IMR-90 (cell line): ENCODE measurements around the gene DYRK1A. TPM values are rescaled to one million over a fixed set of nuclear protein-coding genes. Genes with fewer than 3 reads are reported as not detected.

Experiments
- ATAC-seq: fragments of 200-7000 bp; cut with Tn5 transposase; 2 replicates; pipeline ENCODE4 v1.9.1; 2020; ENCODE audit warnings: low read depth, mild to moderate bottlenecking, moderate library complexity
- BruUV-seq: library from RNA; stranded (reverse); fragments of 400-500 nt; replicated peaks from 2 replicates; lab custom pipeline; 2021; lab: Mats Ljungman, UMichigan
- CTCF ChIA-PET: fragments of 300-600 bp; formaldehyde crosslinking; extraction: SDS; loops from one replicate; lab custom pipeline; 2021; ENCODE audit warnings: antibody characterized with exemption; lab: Yijun Ruan, JAX
- POLR2A ChIA-PET: fragments of 300-600 bp; sonication (Branson Sonifier 250); formaldehyde crosslinking; loops from one replicate; lab custom pipeline; 2022; ENCODE audit warnings: antibody characterized with exemption; ENCODE audit not compliant: unreplicated experiment; lab: Charles Lee
- DNase-seq: peaks from one replicate; pipeline ENCODE4 v3.0.0; 2013
- H2AFZ ChIP-seq: replicated peaks from 2 replicates; pipeline ENCODE3; 2013; ENCODE audit warnings: low read length, mild to moderate bottlenecking; ENCODE audit not compliant: poor library complexity
- H2AK5ac ChIP-seq: 2 replicates; pipeline ENCODE4 v1.6.1; 2013; ENCODE audit warnings: low read depth, low read length, inconsistent platforms
- H2AK9ac ChIP-seq: replicated peaks from 2 replicates; pipeline ENCODE3; 2013; ENCODE audit warnings: mild to moderate bottlenecking, low read depth, low read length, moderate library complexity; ENCODE audit not compliant: poor library complexity
- H2BK120ac ChIP-seq: 2 replicates; pipeline ENCODE4 v1.6.1; 2013; ENCODE audit warnings: low read depth, low read length, inconsistent platforms
- H2BK15ac ChIP-seq: 3 replicates; pipeline ENCODE4 v1.6.1; 2013; ENCODE audit warnings: low read depth, low read length, inconsistent platforms
- H2BK20ac ChIP-seq: 2 replicates; pipeline ENCODE4 v1.6.1; 2013; ENCODE audit warnings: low read depth, mild to moderate bottlenecking, inconsistent platforms, low read length, moderate library complexity
- H2BK5ac ChIP-seq: 2 replicates; pipeline ENCODE4 v1.6.1; 2013; ENCODE audit warnings: mild to moderate bottlenecking, low read depth, low read length, inconsistent platforms; ENCODE audit not compliant: poor library complexity, severe bottlenecking
- H3K14ac ChIP-seq: replicated peaks from 2 replicates; pipeline ENCODE4 v1.6.1; 2013; ENCODE audit warnings: low read depth, low read length, inconsistent platforms
- H3K18ac ChIP-seq: 2 replicates; pipeline ENCODE4 v1.6.1; 2013; ENCODE audit warnings: low read depth, low read length, control low read depth
- H3K23ac ChIP-seq: 2 replicates; pipeline ENCODE4 v1.6.1; 2013; ENCODE audit warnings: low read depth, low read length, inconsistent platforms
- H3K27ac ChIP-seq: 2 replicates; pipeline ENCODE4 v1.5.1; 2013; ENCODE audit warnings: mild to moderate bottlenecking, control low read depth, low read length; ENCODE audit not compliant: insufficient read depth
- H3K27me3 ChIP-seq: 2 replicates; pipeline ENCODE4 v1.6.1; 2013; ENCODE audit warnings: low read length; ENCODE audit not compliant: control insufficient read depth, insufficient read depth
- H3K36me3 ChIP-seq: 2 replicates; pipeline ENCODE4 v1.6.1; 2013; ENCODE audit warnings: low read length, mixed read lengths; ENCODE audit not compliant: control insufficient read depth, insufficient read depth
- H3K4ac ChIP-seq: 2 replicates; pipeline ENCODE4 v1.6.1; 2013; ENCODE audit warnings: low read depth, low read length, inconsistent platforms
- H3K4me1 ChIP-seq: 2 replicates; pipeline ENCODE4 v1.6.1; 2013; ENCODE audit warnings: low read length, mixed read lengths; ENCODE audit not compliant: control insufficient read depth, insufficient read depth
- H3K4me2 ChIP-seq: 2 replicates; pipeline ENCODE4 v1.6.1; 2013; ENCODE audit warnings: low read depth, mild to moderate bottlenecking, control low read depth, low read length, moderate library complexity
- H3K4me3 ChIP-seq: 2 replicates; pipeline ENCODE4 v1.5.1; 2013; ENCODE audit warnings: low read depth, mild to moderate bottlenecking, control low read depth, low read length, moderate library complexity; ENCODE audit not compliant: insufficient read depth
- H3K56ac ChIP-seq: 2 replicates; pipeline ENCODE4 v1.6.1; 2013; ENCODE audit warnings: low read length, inconsistent platforms; ENCODE audit not compliant: insufficient read depth; ENCODE audit errors: extremely low read depth
- H3K79me1 ChIP-seq, 2 experiments: 2 replicates each; pipeline ENCODE4 v1.6.1; 2013; ENCODE audit warnings: low read length in 2 of 2, inconsistent platforms in 1 of 2, low read depth in 1 of 2
- H3K9ac ChIP-seq: 2 replicates; pipeline ENCODE4 v1.6.1; 2013; ENCODE audit warnings: low read depth, low read length, control low read depth
- H3K9me1 ChIP-seq: 2 replicates; pipeline ENCODE4 v1.6.1; 2013; ENCODE audit warnings: low read length, inconsistent platforms; ENCODE audit not compliant: insufficient read depth
- H3K9me3 ChIP-seq: 2 replicates; pipeline ENCODE4 v1.6.1; 2013; ENCODE audit warnings: low read length; ENCODE audit not compliant: control insufficient read depth, insufficient read depth
- H4K20me1 ChIP-seq: 2 replicates; pipeline ENCODE4 v1.6.1; 2013; ENCODE audit warnings: low read length, inconsistent platforms; ENCODE audit not compliant: insufficient read depth
- H4K5ac ChIP-seq: 2 replicates; pipeline ENCODE4 v1.6.1; 2013; ENCODE audit warnings: mild to moderate bottlenecking, low read depth, low read length, control low read depth
- H4K8ac ChIP-seq, 2 experiments: 2 replicates each; pipeline ENCODE4 v1.6.1; 2013; ENCODE audit warnings: low read depth in 2 of 2, low read length in 2 of 2, control low read depth in 1 of 2, inconsistent platforms in 1 of 2
- H4K91ac ChIP-seq: 2 replicates; pipeline ENCODE4 v1.6.1; 2013; ENCODE audit warnings: low read depth, low read length, inconsistent platforms; ENCODE audit not compliant: insufficient read depth
- MAFK ChIP-seq: IDR thresholded peaks from 2 replicates; pipeline ENCODE4 v1.6.1; 2012; ENCODE audit warnings: low read depth, low read length, improper control_type of control experiment
- POLR2A ChIP-seq: IDR thresholded peaks from 2 replicates; pipeline ENCODE4 v1.6.1; 2012; ENCODE audit warnings: mild to moderate bottlenecking, low read depth, low read length
- RAD21 ChIP-seq: IDR thresholded peaks from 2 replicates; pipeline ENCODE4 v1.6.1; 2012; ENCODE audit warnings: low read length, improper control_type of control experiment
- WGBS, 2 experiments: methylation state at CpG; one replicate each; pipeline versions ENCODE4 v1.1.5 to v1.1.7; 2013; ENCODE audit warnings: missing lambda C conversion rate in 2 of 2; ENCODE audit not compliant: insufficient read length in 1 of 2; ENCODE audit errors: extremely low coverage in 2 of 2; 5-methylcytosine and 5-hydroxymethylcytosine counted together
- dilution Hi-C: fragments of 300-500 bp; cut with HindIII; formaldehyde crosslinking; loops from one replicate; pipeline ENCODE4 v1.14.3; 2018; ENCODE audit warnings: low sequenced_read_pairs; ENCODE audit not compliant: unreplicated experiment
- in situ Hi-C: fragments of 300-500 bp; cut with MboI; formaldehyde crosslinking; loops from 3 replicates; pipeline ENCODE4 v1.14.3; 2019; ENCODE audit warnings: low sequenced_read_pairs, inconsistent platforms, mixed read lengths
- intact Hi-C: fragments of 100-400 bp; cut with micrococcal nuclease; formaldehyde crosslinking; loops from 2 replicates; pipeline ENCODE4 v1.10.0; 2022
- polyA plus RNA-seq, 3 experiments: library from polyadenylated mRNA; depleted of rRNA; stranded (reverse); fragments of >200 nt; gene quantifications; 2 replicates each; pipeline ENCODE4 v1.2.3, GENCODE V29; 2012; ENCODE audit warnings: low replicate concordance in 1 of 3
- total RNA-seq: library from RNA; depleted of rRNA; stranded (reverse); fragments of >200 nt; gene quantifications from 2 replicates; pipeline ENCODE4 v1.2.3, GENCODE V29; 2012

DYRK1A gene
- total and polyA plus RNA-seq, 2 of the 4 experiments (the other 2 are of a cell fraction) = 18.6 to 50.5 TPM

GRCh38 chr21:37367703-37368540 is 1.3 kb downstream of the DYRK1A start:
- peak overlapping the region; percentile 96 for H3K4me3 ChIP-seq
- peak overlapping the region; percentile 81 for H2AK5ac ChIP-seq
- POLR2A ChIA-PET = no interaction called here
- H3K9ac ChIP-seq = peak overlapping the region; percentile 96
- H3K4me2 ChIP-seq = peak overlapping the region; percentile 95
- H2BK120ac ChIP-seq = peak overlapping the region; percentile 70
- peak overlapping the region; percentile 69 for H3K18ac ChIP-seq
- DNase-seq (peak; percentile 35), ATAC-seq (peak; percentile 4)
- no peaks in the 10 kb centered on the region for H3K9me3 ChIP-seq
- CTCF ChIA-PET = interaction anchor here (1.0 to 1.2 kb wide), 2 partner anchors 37 to 95 kb away, joined by 3 read pairs; no protein-coding TSS in a partner anchor
- peak overlapping the region; percentile 23 to 49; a peak in 3 of 4 replicates for H4K8ac ChIP-seq
- peak overlapping the region; percentile 28; the same call in 2 of the 3 replicates for H2BK15ac ChIP-seq
- peak overlapping the region; percentile 39; the same call in 1 of the 2 replicates for H2BK20ac ChIP-seq
- H2AK9ac ChIP-seq = peak overlapping the region; percentile 97
- in situ Hi-C loops (no loop called here), dilution Hi-C loops (no loop called here), intact Hi-C loops (loop anchor here (2.0 to 5.0 kb wide), 3 partner anchors 95 to 214 kb away; no protein-coding TSS in a partner anchor)
- H4K5ac ChIP-seq = peak overlapping the region; percentile 58
- peak overlapping the region; percentile 79 for H2AFZ ChIP-seq
- peaks cover 2% of the 10 kb centered on the region; the same call in 1 of the 2 replicates for H3K4me1 ChIP-seq
- peaks cover 40% of the 10 kb centered on the region for H4K20me1 ChIP-seq
- peak overlapping the region; percentile 43 for H4K91ac ChIP-seq
- peak overlapping the region; percentile 99 for H3K27ac ChIP-seq
- no peaks in the 10 kb centered on the region for H3K36me3 ChIP-seq
- TF ChIP-seq RAD21 (no peak), MAFK (no peak), POLR2A (peak; percentile 57; the same call in 1 of the 2 replicates)
- peak overlapping the region; percentile 87 for H3K4ac ChIP-seq
- no peaks in the 10 kb centered on the region for H3K27me3 ChIP-seq
- BruUV-seq = no TSS peak
- peak overlapping the region; percentile 96 for H3K14ac ChIP-seq
- WGBS, 2 experiments = no CpG with 5 or more reads among the region's 68 CpGs
- H3K79me1 ChIP-seq = peaks cover 7 to 30% of the 10 kb centered on the region in 2 experiments; a peak in 2 of 4 replicates
- peaks cover 11% of the 10 kb centered on the region for H3K9me1 ChIP-seq
- peak overlapping the region; percentile 98 for H3K23ac ChIP-seq
- H3K56ac ChIP-seq = peak overlapping the region; percentile 85
- peak overlapping the region; percentile 99 for H2BK5ac ChIP-seq
